GM18517 (cell line): ENCODE results near the gene REG1A.

Experiments
- ATAC-seq: cut with Tn5 transposase; IDR thresholded peaks from one replicate; pipeline ENCODE4 v1.9.1; 2021; ENCODE audit warnings: mild to moderate bottlenecking, moderate library complexity; ENCODE audit not compliant: unreplicated experiment

Gene REG1A, protein sequence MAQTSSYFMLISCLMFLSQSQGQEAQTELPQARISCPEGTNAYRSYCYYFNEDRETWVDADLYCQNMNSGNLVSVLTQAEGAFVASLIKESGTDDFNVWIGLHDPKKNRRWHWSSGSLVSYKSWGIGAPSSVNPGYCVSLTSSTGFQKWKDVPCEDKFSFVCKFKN

DNA sequence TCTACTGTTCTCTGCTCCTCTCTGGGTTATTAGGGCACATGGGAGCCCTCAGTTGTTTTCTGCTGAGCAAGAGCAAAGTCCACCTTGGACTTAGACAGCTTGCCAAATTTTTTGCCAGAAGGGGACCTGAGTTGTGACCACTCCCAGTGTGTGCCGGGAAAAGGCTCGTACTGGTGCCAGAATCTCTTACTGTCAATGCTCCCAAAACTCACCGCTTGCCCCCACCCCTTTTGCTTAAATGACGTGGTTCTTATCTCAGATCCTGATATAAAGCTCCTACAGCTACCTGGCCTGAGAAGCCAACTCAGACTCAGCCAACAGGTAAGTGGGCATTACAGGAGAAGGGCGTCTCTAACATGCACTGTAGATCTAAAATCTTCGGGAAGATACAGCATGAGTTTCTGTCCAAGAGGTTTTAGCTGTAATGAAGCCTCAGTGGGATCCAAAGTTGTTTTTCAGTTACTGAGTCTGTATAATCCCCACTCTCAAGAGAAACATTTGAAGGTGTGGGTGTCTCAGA lies at the start of gene REG1A:
Gene REG1A (plus strand): TSS at position 295 of the 520 bp plus-strand sequence. CDS start 374 bp downstream, outside the sequence.
- no peak for ATAC-seq

- ATAC-seq: no peak
Measured at GRCh38 chr2:79071078-79071477, 49.2 kb upstream of the REG1A start.

DNA sequence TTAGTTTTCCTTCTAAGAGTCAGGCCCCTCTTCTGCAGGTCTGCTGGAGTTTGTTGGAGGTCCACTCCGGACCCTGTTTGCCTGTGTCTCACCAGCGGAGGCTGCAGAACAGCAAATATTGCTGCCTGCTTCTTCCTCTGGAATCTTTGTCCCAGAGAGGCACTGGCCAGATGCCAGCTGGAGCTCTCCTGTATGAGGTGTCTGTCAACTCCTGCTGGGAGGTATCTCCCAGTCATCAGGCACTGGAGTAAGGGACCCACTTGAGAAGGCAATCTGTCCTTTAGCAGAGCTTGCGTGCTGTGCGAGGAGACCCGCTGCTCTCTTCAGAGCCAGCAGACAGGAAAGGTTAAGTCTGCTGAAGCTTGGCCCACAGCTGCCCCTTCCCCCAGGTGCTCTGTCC lies 37.3 kb upstream of the REG1A start:
- no peak for ATAC-seq

DNA sequence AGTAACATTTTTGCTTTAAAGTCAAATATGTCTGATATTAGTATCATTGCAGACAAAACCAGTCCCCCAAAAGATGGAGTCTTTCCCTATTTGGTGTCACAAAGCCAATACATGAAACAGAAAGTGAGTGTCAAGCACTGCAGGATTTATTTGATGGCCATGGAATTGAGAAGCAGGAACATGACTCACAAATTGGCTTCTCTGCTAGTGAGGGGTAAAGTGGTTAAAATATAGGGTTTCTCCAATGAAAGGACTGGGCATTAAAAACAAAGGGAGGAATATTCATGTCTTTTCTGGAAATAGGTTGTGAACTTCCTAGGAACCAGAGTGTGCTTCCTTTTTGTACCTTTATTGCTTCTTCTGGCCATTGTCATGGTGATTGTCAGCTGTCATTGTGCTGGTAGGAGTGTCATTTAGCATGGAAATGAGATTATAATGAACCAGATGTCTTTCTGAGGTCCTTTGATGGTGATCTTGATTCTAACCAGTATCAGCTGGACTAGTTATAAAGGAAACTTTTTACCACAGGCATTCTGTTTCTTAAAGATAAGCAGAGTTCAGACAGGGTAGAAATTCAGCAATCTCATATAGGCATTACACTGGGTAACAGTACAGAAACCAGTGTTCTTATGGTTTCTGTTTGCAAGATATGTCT lies 36.6 kb upstream of the REG1A start:
- ATAC-seq: no peak

GRCh38 chr2:79084495-79085135 lies 35.7 kb upstream of the REG1A start:
- ATAC-seq: no peak

GRCh38 chr2:79085382-79085781 lies 34.9 kb upstream of the REG1A start:
- no peak for ATAC-seq

GRCh38 chr2:79086255-79086654 lies 34.0 kb upstream of the REG1A start:
- ATAC-seq: no peak

- ATAC-seq: no peak
Measured at GRCh38 chr2:79087785-79088364, 32.4 kb upstream of the REG1A start, which contains the start of gene REG1B. Gene REG1B, minus strand, starts transcription at chr2:79087993. Its CDS starts 381 bp downstream, at chr2:79087612.

DNA sequence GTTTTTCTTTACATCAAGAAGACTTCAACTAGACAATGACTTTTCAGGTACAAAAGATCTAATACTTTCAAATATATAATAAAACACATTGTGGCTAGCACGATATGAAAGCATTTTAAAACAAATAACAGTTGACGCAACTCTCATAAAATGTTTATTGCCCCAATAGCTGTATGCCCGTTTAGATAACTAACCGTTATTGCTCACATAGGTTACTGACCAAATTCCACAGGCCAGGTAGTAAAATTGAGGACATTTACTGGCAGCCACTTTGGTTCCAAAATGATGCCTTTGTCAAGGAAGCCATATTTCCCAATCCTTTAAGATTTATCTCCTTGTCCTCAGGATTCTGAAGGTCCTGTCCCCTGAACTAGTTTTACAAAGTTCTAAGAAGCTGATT lies 29.6 kb upstream of the REG1A start:
- ATAC-seq: no peak

GRCh38 chr2:79097843-79098242 lies 22.4 kb upstream of the REG1A start:
- ATAC-seq: no peak

GRCh38 chr2:79099140-79099686 lies 21.1 kb upstream of the REG1A start:
- no peak for ATAC-seq

- no peak for ATAC-seq
Measured at GRCh38 chr2:79100285-79100684, 20.0 kb upstream of the REG1A start.

DNA sequence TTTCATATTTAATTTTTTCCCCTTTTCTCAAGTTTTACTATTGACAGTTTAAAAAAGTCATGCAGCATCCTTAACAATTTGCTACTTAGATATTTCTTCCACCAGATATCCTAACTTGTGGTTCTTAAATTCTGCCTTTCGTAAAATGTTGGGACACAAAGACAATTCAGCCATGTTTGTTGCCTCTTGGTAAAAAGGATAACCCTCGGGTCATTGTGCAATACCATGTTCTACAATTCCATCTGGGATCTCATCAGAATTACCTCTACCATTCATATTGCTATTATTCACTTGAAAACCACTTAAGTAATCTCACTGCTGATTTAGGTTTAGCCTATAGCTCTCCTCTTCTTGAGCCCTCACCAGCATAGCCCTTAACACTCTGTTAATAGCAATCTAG lies 19.3 kb upstream of the REG1A start:
- ATAC-seq: no peak

- ATAC-seq: no peak
Measured at GRCh38 chr2:79103214-79103613, 17.1 kb upstream of the REG1A start.

DNA sequence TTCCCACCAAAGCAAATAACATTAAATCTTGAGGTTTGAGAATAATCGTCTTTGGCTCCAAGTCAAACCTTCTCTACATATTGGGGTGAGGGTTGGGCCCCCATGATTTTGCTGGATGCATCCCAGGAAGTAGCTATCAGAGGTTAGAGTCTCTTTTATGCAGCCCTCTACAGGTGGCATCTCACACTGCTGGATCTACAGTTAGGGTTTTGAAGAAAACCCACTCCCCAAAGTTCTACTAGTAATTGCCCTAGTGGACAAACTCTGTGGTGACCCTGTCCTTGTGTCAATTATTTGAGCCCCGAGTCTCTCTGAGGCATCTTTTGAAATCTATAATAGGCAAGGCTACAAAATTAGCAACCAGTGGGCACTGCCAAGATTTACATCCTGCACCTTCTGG lies 15.0 kb upstream of the REG1A start:
- ATAC-seq: no peak

DNA sequence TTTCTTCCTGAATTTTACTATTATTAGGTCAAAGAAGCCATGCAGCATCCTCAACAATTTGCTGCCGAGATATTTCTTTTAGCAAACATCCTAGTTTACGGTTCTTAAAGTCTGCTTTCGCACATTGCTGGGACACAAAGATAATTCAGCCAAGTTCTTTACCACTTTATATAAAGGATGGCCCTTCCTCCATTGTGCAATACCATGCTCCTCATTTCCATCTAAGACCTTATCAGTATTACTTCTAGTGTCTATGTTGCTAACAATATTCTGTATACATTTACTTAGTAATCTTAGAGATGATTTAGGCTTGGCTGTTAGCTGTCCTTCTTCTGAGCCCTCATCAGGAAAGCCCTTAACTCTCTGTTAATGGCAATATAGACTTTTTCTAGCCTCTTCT lies 8.0 kb upstream of the REG1A start:
- no peak for ATAC-seq

DNA sequence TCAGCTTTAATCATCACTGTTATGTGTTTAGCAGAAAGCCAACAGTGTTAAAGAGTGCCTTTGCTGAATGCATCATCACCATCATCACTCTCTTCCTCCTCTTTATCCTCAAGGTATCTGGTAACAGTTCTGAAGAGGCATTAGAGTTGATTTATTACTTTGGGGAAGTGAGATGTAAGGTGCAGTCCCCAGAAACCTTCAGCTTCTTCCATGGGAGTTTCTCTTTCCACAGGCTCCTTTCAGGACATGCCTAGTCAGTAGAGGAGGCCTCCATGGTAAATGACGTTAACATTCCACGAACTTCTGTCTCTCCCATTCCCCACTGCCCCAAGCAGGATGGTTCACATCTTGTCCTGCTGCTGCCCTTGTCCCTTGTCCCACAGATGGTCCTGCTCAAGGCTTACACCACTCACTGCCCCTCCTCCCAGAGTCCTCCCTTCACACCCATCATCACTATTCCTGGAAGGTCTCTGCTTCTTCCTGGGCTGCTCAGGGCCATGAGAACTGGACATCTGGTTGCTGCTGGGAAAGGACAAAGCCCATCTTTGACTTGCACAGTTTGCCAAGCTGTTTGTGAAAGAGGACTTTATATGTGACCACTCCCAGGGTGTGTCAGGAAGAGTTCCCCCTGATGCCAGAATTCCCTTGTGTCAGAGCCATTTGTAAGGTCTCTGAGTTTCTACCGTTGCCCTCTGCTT lies 5.3 kb upstream of the REG1A start:
- no peak for ATAC-seq

DNA sequence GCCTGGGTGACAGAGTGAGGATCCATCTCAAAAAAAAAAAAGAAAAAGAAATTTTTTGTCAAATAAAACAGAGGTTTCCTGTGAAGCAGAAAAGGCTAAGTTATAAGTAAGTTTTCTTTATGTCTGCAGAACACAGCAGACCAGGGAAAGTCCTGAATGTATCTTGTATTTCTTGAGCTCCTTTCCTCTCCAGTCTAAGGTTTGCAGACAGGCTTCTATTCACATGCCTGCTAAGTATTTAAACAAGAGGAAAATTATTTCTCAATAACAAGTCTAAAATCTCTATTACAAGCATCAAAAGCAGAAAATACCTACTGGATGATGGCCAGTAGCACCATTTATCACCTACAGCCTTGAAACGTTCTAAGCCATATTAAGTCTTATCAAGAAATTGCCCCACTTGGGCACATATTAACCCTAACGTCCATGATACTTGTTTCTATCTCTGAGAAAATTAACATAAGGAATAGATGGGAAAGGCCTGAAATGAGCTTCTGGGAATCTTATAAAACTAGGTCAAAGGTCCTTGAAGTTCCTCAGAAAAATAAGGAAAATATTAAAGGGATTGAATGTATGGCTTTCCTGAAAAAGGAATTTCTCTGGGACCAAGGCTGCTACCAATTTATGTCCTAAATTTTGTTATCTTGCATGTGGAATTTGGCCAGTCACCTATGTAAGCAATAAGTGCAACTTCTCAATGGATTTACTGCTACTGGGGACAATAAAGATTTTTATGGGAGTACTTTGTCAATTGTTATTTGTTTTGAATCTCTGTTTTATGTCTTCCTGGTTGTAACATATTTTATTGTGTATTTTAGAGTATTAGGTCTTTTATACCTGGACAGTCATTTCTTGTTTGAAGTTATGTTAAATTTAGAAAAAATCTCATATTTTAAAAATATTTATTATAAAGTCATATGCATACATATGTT lies 3.0 kb upstream of the REG1A start:
- no peak for ATAC-seq

GRCh38 chr2:79122676-79123075 lies 2.4 kb downstream of the REG1A start:
- ATAC-seq: no peak
